HG03565 (cell line): ENCODE results near the gene BOLA2B.
A peak's percentile ranks its signal among the peaks of the same experiment; 100 is the strongest.
"Not testable (repeated sequence)": the region's sequence is repeated elsewhere in the genome, so short reads cannot be mapped to it uniquely, and the experiment has no call there.

ENCODE experiments used
- ATAC-seq: cut with Tn5 transposase; IDR thresholded peaks from one replicate; pipeline ENCODE4 v1.9.1; 2021; ENCODE audit warnings: mild to moderate bottlenecking, moderate library complexity; ENCODE audit not compliant: unreplicated experiment

Gene BOLA2B

DNA sequence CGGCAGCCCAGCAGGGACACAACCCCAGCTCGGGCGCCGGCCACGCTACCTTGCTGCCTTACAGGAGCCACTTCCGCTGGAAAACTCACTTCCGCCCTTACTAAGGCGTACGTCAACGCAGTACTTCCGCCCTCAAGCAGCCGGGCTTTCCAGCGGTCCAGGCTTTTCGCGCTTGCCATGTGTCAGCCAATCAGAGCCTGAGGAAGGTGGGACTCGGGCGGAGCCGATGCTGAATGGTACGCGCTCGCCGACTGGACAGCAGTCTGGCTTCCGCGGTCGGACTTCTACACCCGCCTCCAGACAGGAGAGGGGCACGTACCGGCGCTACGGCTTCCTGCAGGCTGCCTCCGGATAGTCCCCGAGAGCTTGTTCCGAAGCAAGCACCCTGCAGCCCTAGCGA lies at the start of gene BOLA2B, which contains the start of gene SLX1A:
TSS of gene BOLA2B (minus strand) at position 52 of the 400 bp plus-strand sequence. CDS start 71 bp downstream, outside the sequence.
TSS of gene SLX1A (plus strand) at position 261 of the 400 bp plus-strand sequence. CDS start 210 bp downstream, outside the sequence.
- peak; percentile 91 for ATAC-seq

DNA sequence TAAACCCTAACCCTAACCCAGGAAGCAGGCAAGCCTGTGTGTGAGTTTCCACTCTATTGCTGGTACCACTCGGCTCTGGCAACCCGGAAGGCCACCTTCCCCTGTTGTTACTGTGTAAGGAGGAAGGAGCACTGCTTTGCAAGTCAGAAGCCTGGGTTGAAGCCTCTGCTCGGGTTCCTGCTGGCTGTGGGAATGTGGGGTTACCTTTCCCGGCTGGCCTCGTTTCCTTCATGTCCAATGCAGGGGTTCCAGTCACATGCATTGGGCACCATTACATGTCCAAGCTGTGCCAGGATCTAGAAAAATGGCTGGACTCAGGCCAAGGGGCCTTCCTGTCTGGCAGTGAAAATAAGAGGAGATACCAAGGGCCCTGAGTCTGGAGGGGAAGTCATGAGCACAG lies 23.6 kb upstream of the BOLA2B start:
- ATAC-seq, result not testable (repeated sequence)

DNA sequence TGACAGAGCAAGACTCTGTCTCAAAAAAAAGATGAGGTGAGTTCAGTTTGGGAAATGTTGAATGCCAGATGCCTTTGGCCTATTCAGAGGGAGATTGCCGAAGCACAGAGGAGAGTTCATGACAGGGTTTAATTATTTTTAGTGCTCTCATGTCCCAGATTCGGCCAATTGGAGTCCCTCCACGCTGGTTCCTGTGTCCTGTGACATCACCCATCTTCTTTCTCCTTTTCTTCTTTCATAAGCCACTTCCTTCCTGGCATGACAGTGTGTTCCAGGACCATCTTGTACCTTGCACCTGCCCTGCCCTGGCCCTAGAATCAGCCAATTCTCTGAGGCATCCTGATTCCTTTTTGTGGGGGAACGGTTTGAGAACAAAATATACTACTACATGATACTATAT lies 17.9 kb upstream of the BOLA2B start:
- not testable (repeated sequence) for ATAC-seq

DNA sequence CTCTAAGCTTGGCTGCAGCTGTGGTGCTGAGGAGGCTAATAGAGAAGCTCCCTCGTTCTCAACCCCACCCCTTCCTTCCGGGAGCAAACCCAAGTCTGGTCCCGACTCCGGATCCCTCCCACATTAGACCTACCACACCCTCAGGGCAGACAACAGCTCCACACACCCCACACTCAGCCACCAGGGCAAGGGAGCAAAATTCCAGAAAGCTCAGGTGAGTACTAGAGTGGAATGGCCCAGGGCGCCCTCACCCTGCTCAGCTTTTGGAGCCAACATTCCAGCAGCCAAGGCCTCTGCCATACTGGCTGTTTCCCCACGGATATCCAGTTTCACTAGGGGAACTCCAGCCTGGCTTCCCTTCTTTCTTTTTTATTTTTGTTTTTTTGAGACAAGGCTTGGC lies 15.6 kb upstream of the BOLA2B start:
- not testable (repeated sequence) for ATAC-seq

DNA sequence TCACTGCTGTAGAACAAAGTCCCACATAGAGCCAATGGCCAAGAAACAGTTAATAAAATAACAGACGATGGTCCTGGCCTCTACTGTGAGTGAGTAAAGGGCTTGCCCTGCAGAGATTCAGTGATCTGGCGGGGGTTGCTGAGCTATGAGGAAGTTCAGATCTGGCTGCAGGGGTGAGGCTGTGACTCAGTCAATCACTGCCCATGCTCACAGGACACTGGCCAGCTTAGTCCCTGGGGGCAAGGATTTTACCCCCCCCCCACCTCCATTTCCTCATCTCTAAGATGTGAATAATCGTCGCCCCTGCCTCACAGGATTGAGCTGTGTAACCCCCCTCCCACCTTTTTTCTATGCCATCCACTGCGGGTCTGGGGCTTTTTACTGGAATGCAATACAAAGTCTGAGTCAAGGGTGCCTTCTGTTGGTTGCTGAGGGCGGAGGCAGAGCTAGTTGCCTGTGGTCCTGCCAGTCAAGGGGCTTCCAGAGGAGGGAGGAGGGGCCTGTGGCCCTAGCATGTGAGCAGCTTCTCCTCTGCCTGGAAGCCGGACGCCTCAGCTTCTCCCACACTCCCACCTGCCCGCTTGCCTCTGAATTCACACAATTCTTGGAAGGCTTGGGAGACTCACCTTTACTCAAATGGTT lies 13.7 kb upstream of the BOLA2B start:
- ATAC-seq, result not testable (repeated sequence)

DNA sequence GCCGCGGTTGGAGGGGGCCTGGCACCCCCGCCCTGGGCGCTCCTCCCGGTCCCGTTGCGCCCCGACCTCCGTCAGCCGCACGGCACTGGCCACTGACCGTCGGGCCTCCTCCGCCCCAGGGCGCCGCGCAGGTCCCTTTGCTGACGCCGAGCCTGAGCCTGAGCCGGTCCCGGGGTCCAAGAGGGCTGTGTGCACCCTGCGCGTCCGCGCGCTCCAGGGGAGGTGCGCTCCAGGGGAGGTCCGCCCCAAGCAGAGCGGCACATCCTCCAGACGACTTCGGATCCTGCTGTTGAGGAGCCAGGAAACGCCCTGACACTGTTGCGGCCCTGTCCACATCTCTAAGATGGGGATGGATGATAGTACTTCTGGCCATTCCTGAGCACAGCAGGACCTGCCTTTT lies 12.8 kb upstream of the BOLA2B start:
- ATAC-seq, result not testable (repeated sequence)

DNA sequence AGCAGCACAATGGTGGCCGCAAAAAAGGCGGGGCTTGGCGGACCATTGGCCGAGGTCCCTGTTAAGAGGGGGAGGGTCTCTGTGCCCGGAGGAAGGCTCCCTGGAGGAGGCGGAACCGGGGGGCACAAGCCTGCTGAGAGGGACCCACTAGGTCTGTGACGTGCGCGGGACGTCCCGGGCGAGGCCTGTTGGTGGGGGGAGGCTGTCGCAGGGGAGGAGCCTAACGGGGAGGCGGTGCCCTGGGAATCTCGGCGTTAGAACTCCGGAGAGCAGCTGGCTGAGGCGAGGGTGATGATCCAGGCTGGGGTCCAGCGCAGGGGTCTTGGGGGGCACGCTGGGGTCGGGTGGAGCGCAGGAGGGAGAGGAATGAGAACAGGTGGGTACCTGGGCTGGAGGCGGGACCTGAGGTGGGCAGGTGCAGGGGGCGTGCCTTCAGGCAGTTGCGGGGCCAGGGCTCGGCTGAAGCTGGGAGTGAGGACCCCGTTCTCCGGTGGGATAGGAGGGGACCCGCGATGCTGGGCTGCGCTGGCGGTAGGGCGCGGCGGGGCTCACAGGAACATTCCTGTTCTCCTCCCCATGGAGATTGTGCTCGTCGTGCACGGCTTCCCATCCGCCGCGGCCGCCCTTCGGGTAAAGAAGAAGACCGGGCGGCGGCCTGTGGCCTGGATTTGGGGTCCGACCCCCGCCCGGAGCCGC lies 12.2 kb upstream of the BOLA2B start:
- ATAC-seq, result not testable (repeated sequence)

DNA sequence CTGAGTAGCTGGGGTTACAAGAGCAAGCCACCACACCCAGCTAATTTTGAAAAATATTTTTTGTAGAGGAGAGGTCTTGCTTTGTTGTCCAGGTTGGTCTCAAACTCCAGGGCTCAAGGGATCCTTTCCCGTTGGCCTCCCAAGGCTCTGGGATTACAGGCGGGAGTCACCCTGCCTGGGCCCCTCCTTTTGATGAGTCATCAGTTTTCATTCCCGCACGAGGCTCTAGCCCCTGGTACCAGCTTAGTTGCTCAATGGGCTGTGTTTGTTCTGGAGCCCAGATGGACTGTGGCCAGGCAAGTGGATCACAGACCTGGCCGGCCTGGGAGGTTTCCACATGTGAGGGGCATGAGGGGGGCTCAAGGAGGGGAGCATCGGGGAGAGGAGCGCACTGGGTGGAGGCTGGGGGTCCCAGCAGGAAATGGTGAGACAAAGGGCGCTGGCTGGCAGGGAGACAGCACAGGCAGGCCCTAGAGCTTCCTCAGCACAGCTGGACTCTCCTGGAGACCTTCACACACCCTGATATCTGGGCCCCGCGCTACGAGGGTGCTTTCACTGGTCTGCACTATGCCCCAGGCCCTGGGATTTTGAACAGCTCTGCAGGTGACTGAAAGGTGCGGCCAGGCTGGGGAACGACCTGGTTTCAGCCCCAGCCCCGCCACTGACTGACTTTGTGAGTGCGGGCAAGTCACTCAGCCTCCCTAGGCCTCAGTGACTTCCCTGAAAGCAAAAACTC lies 6.3 kb upstream of the BOLA2B start:
- ATAC-seq, result not testable (repeated sequence)

DNA sequence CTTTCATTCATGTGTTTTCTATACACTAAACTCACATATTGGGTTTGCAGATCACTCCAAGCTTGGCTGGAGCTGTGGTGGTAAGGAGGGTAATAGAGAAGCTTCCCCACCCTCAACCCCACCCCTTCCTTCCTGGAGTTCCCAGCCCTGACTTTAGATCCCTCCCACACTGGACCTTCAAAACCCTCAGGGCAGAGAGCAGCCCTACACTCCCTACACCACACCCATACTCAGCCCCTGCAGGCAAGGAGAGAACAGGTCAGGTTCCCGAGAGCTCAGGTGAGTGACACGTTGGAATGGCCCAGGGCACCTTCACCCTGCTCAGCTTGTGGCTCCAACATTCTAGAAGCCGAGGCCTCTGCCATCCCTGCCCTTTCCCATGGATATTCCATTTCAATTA lies 5.6 kb upstream of the BOLA2B start, which contains the start of gene SULT1A3:
TSS of gene SULT1A3 (plus strand) at position 207 of the 400 bp plus-strand sequence. CDS start 1,474 bp downstream, outside the sequence.
- ATAC-seq, result not testable (repeated sequence)

DNA sequence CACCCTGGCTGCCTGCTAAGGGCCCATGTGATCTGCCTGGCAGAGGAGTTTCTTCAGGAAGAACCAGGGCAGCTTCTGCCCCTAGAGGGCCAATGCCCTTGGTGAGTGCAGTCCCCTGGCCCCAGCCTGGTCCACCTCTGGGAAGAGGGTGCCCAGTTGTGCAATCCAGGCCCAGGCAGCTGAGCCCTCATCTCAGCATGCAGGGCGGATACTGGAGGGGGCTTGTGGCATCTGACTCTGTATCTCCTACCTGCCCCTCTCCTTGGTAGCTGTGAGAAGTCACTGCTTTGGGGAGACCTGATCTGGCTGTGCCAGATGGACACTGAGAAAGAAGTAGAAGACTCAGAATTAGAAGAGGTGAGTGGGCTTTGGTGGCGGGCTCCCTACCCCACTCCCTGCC lies 3.5 kb upstream of the BOLA2B start:
- not testable (repeated sequence) for ATAC-seq

DNA sequence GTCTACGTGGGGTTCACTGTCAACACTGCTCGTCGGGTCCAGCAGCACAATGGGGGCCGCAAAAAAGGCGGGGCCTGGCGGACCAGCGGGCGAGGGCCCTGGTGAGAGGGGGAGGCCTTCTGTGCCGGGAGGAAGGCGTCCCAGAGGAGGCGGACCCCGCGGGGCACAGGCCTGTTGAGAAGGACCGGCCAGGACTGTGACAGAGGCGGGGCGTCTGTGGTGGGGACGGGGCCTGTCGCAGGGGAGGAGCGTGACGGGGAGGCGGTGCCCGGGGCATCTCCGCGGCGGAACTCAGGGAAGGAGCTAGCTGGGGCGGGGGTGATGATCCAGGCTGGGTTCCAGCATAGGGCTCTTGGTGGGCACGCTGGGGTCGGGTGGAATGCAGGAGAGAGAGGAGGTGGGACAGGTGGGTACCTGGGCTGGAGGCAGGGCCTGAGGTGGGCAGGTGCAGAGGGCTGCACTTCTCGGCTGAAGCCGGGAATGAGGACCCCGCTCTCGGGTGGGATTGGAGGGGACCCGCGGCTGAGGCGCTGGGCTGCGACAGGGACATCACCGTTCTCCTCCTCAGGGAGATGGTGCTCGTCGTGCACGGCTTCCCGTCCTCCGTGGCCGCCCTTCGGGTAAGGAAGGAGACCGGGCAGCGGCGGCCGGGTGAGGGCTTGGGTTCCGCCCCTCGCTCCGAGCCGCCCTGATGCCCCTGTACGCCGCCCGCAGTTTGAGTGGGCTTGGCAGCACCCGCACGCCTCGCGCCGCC lies 883 bp upstream of the BOLA2B start:
- ATAC-seq, result peak; percentile 30

DNA sequence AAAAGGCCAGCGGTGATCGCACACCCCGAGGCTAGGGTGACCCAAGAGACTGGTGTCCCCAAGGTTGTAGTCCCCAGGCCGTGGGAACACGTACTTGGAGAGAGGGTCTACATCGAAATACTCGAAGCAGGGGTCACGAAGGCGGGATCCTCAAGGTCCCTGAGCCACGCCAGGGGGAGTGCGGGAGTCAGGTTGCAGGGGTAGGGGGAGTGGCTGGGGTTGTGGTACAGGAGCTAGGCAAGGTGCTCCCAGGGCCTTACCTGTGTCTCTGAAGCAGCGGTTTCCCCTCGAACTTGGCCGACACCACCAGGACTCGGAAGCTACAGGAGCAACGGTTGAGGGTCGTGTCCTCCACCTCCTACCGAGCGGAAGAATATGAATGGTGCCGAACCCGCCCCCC lies 368 bp downstream of the BOLA2B start:
- not testable (repeated sequence) for ATAC-seq

DNA sequence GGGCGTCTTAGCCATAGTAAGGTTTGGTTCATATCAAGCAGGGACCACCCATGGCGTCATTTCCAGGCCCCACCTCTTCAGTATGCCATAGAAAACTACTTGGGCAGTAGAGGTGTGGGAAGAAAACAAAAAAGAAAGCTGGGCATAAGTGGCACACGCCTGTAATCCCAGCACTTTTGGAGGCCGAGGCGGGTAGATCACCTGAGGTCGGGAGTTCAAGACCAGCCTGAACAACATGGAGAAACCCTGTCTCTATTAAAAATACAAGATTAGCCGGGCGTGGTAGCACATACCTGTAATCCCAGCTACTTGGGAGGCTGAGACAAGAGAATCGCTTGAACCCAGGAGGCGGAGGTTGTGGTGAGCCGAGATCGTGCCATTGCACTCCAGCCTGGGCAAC lies 2.3 kb downstream of the BOLA2B start:
- ATAC-seq, result not testable (repeated sequence)

DNA sequence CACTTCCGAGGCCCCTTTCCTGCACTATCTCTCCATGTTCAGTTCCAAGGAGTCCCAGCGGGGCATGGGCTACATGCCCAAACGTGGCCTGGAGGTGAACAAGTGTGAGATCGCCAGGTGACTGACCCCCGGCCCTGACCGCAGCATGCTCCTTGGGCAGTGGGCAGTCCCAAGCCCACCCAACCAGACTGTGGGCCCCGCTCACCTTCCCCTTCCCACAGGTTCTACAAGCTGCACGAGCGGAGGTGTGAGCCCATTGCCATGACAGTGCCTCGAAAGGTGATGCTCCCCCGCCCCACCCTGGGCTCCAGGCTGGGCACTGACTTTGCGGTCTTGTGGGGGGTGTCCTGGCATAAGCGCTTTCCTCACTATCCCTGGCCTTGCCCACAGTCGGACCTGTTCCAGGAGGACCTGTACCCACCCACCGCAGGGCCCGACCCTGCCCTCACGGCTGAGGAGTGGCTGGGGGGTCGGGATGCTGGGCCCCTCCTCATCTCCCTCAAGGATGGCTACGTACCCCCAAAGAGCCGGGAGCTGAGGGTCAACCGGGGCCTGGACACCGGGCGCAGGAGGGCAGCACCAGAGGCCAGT lies 5.4 kb downstream of the BOLA2B start:
- no peak for ATAC-seq

DNA sequence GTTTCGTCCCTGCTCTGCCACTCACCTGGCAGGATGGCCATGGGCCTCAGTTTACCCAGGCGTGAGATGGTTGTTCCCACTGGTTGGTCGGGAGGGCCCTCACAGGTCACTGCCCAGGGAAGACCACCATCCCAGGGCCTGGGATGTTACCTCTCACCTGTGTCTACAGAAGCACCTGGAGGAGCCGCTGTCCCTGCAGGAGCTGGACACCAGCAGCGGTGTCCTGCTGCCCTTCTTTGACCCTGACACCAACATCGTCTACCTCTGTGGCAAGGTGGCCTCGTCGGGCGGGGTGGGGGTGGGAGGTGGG lies 6.0 kb downstream of the BOLA2B start:
- no peak for ATAC-seq

DNA sequence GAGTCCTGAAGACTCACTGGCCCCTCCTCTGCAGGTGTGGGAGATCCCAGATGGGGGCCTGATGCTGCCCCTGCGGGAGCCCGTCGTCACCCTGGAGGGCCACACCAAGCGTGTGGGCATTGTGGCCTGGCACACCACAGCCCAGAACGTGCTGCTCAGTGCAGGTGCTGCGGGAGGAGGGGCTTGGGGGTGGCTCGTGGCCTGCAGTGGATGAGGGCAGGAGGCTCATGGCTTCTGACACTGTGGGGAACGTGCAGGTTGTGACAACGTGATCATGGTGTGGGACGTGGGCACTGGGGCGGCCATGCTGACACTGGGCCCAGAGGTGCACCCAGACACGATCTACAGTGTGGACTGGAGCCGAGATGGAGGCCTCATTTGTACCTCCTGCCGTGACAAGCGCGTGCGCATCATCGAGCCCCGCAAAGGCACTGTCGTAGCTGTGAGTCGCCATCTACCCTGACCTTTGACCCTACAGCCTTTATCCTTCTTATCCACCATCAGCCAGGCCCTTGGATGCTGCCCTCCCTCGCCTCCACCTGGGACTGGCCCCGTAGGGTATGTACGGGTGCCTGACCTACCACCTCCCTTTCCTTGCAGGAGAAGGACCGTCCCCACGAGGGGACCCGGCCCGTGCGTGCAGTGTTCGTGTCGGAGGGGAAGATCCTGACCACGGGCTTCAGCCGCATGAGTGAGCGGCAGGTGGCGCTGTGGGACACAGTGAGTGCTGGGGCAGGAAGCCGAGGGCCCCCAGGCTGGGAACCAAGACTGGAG lies 6.5 kb downstream of the BOLA2B start:
- no peak for ATAC-seq

DNA sequence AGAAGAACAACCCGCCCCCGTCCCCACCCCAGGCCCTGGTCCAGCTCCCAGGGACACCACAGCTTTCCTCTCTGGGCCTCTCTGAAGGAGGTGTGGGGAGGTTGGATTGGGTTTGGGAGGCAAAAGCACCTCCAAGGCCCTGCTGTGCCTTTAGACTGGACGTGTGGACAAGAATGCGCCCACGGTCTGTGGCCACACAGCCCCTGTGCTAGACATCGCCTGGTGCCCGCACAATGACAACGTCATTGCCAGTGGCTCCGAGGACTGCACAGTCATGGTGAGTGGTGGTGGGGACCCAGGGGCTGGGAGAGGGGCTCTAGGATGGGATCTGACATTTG lies 7.1 kb downstream of the BOLA2B start:
- no peak for ATAC-seq

DNA sequence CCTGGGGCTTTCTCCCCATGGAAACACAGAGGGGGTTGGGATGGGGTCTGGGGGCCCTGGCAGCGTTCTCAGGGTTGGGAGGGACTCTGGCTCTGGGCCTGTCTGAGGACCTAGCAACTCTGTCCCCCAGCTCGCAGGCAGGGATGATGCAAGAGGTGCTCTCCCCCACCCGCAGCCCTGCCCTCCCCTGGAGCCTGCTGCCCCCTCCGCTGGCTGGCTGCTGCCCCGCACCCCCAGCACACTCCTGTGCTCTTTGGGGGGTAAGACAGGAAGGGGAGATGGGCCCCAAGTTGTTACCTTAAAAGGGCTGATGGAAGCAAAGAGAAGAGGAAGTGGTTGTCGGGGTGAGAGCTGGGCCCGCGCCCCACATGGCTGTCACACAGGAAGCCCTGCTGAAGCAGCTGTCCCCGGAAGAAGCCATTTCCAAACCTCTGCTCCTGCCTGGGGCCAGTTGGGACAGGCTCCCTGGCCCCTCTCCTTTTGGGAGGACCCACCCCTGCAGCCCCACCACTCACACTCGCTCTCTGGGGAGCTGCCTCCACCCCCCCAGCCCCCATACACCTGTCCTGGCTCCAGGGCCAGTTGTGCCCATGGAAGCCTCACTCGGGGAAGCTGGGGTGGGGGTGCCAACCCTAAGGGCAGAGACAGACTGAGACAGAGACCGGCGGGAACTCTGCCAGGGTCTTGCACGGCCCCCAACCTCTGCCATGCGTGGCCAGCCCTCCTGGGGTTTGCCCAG lies 7.6 kb downstream of the BOLA2B start:
- ATAC-seq, result no peak
